HepG2 (cell line): Measurements from ENCODE around the gene FAM124A. TPM values are rescaled to one million over a fixed set of nuclear protein-coding genes. Genes with fewer than 3 reads are reported as not detected.
A peak's percentile ranks its signal among the peaks of the same experiment; 100 is the strongest.

Experiments used
- CENPBD1 ChIP-seq: sonication (generic); formaldehyde crosslinking; IDR thresholded peaks from 2 replicates; pipeline ENCODE4 v1.8.0; 2022; ENCODE audit warnings: missing genetic modification reagents, low read depth, mild to moderate bottlenecking, borderline replicate concordance
- CTCF ChIP-seq: sonication (generic); formaldehyde crosslinking; IDR thresholded peaks from 2 replicates; pipeline ENCODE4 v1.5.0; 2020; ENCODE audit warnings: mild to moderate bottlenecking, missing genetic modification reagents, moderate library complexity
- IKZF1 ChIP-seq: fragments of 450-650 bp; IDR thresholded peaks from 2 replicates; pipeline ENCODE4 v1.7.1; 2016
- JARID2 ChIP-seq: sonication (generic); formaldehyde crosslinking; IDR thresholded peaks from 2 replicates; pipeline ENCODE4 v1.8.1; 2023; ENCODE audit warnings: missing genetic modification reagents, inconsistent platforms; ENCODE audit not compliant: insufficient replicate concordance
- KDM2A ChIP-seq: sonication (generic); formaldehyde crosslinking; IDR thresholded peaks from 2 replicates; pipeline ENCODE4 v1.4.0; 2020; ENCODE audit warnings: low read depth, missing genetic modification reagents, borderline replicate concordance
- KDM5B ChIP-seq: sonication (generic); formaldehyde crosslinking; IDR thresholded peaks from 2 replicates; pipeline ENCODE4 v1.4.0; 2020; ENCODE audit warnings: missing genetic modification reagents, mild to moderate bottlenecking, borderline replicate concordance
- KLF15 ChIP-seq: sonication (generic); formaldehyde crosslinking; IDR thresholded peaks from 2 replicates; pipeline ENCODE4 v1.8.1; 2023; ENCODE audit warnings: borderline replicate concordance, mild to moderate bottlenecking, inconsistent platforms, missing genetic modification reagents, mixed read lengths
- PBX2 ChIP-seq: IDR thresholded peaks from 2 replicates; pipeline ENCODE4 v1.6.1; 2016; ENCODE audit warnings: control low read depth
- RAD21 ChIP-seq: fragments of 450-650 bp; formaldehyde crosslinking; IDR thresholded peaks from 2 replicates; pipeline ENCODE4 v1.5.0; 2020; ENCODE audit warnings: mild to moderate bottlenecking
- REL ChIP-seq: sonication (generic); formaldehyde crosslinking; conservative IDR thresholded peaks from 2 replicates; pipeline ENCODE4 v1.8.0; 2022; ENCODE audit warnings: mild to moderate bottlenecking, missing genetic modification reagents, moderate library complexity
- RELA ChIP-seq: sonication (generic); formaldehyde crosslinking; IDR thresholded peaks from 2 replicates; pipeline ENCODE4 v1.4.0; 2020; ENCODE audit warnings: missing genetic modification reagents
- RNF2 ChIP-seq: fragments of 450-650 bp; conservative IDR thresholded peaks from 2 replicates; pipeline ENCODE4 v1.6.1; 2016; ENCODE audit warnings: low read depth
- SIN3B ChIP-seq: fragments of 150-350 bp; IDR thresholded peaks from 2 replicates; pipeline ENCODE4 v1.6.1; 2014; ENCODE audit warnings: low read length
- SMC3 ChIP-seq: IDR thresholded peaks from 2 replicates; pipeline ENCODE4 v1.6.1; 2011; ENCODE audit warnings: low read length, improper control_type of control experiment
- STAG1 ChIP-seq: sonication (generic); formaldehyde crosslinking; IDR thresholded peaks from 2 replicates; pipeline ENCODE4 v1.4.0; 2020; ENCODE audit warnings: missing genetic modification reagents
- ZFP41 ChIP-seq: sonication (generic); formaldehyde crosslinking; IDR thresholded peaks from 2 replicates; pipeline ENCODE4 v1.4.0; 2020; ENCODE audit warnings: mild to moderate bottlenecking, missing genetic modification reagents, borderline replicate concordance
- ZMYM3 ChIP-seq: sonication (generic); formaldehyde crosslinking; IDR thresholded peaks from 2 replicates; pipeline ENCODE4 v1.5.1; 2020; ENCODE audit warnings: mild to moderate bottlenecking, missing genetic modification reagents
- ZNF235 ChIP-seq: sonication (generic); formaldehyde crosslinking; IDR thresholded peaks from 2 replicates; pipeline ENCODE4 v1.8.1; 2023; ENCODE audit warnings: mild to moderate bottlenecking, missing genetic modification reagents, borderline replicate concordance
- ZNF33B ChIP-seq: sonication (generic); formaldehyde crosslinking; IDR thresholded peaks from 2 replicates; pipeline ENCODE4 v1.5.1; 2020; ENCODE audit warnings: mild to moderate bottlenecking, missing genetic modification reagents
- ZNF430 ChIP-seq: sonication (generic); formaldehyde crosslinking; IDR thresholded peaks from 2 replicates; pipeline ENCODE4 v1.9.0; 2021; ENCODE audit warnings: mild to moderate bottlenecking, missing genetic modification reagents
- ZNF460 ChIP-seq: sonication (generic); formaldehyde crosslinking; IDR thresholded peaks from 2 replicates; pipeline ENCODE4 v1.5.1; 2020; ENCODE audit warnings: missing genetic modification reagents, mild to moderate bottlenecking, borderline replicate concordance
- ZNF501 ChIP-seq: sonication (generic); formaldehyde crosslinking; IDR thresholded peaks from 2 replicates; pipeline ENCODE4 v1.5.1; 2020; ENCODE audit warnings: mild to moderate bottlenecking, moderate library complexity, missing genetic modification reagents
- ZNF629 ChIP-seq: sonication (generic); formaldehyde crosslinking; conservative IDR thresholded peaks from 2 replicates; pipeline ENCODE4 v1.5.0; 2020; ENCODE audit warnings: missing genetic modification reagents
- ZNF746 ChIP-seq: sonication (generic); formaldehyde crosslinking; IDR thresholded peaks from 2 replicates; pipeline ENCODE4 v1.8.0; 2022; ENCODE audit warnings: mild to moderate bottlenecking, missing genetic modification reagents
- ZSCAN5A ChIP-seq: sonication (generic); formaldehyde crosslinking; IDR thresholded peaks from 2 replicates; pipeline ENCODE4 v1.8.0; 2022; ENCODE audit warnings: mild to moderate bottlenecking, missing genetic modification reagents, borderline replicate concordance
- polyA plus RNA-seq, 8 experiments: library from polyadenylated mRNA; depleted of rRNA in 3 of 8; stranded (reverse) in 7 of 8; unstranded in 1 of 8; fragments of >200 nt; fragmentation: Illumina TruSeq in 4 of 8; extraction: Trizol in 4 of 8; gene quantifications; 2 replicates each; pipeline versions ENCODE4 v1.2.1 to v1.2.3, GENCODE V29; 2011 to 2016; ENCODE audit warnings: low read depth in 4 of 8, missing spikeins in 1 of 8, mixed read lengths in 1 of 8; ENCODE audit not compliant: insufficient read depth in 1 of 8
- total RNA-seq, 5 experiments: library from RNA; depleted of rRNA; stranded (reverse); fragments of >200 nt; fragmentation: Illumina TruSeq; extraction: Trizol; gene quantifications; 2 replicates each; pipeline ENCODE4 v1.2.3, GENCODE V29; 2016; ENCODE audit warnings: low read depth in 1 of 5

The FAM124A gene
- total and polyA plus RNA-seq, 2 of the 13 experiments (the other 11 are each of a cell fraction or from before 2014, with no cell fraction given) = not detected

GRCh38 chr13:51286135-51287002, 64.2 kb downstream of the FAM124A start (continued):
- TF ChIP-seq ZNF501 (CRISPR knock-in tag) (peak; percentile 75), IKZF1 (no peak), RELA (no peak), RNF2 (no peak), ZNF629 (no peak), ZNF235 (CRISPR knock-in tag) (no peak), PBX2 (CRISPR knock-in tag) (no peak), SIN3B (no peak), CENPBD1 (CRISPR knock-in tag) (no peak), ZNF746 (CRISPR knock-in tag) (no peak), ZNF430 (CRISPR knock-in tag) (no peak), JARID2 (CRISPR knock-in tag) (no peak), ZMYM3 (CRISPR knock-in tag) (no peak), REL (no peak), STAG1 (CRISPR knock-in tag) (peak; percentile 81), KDM2A (CRISPR knock-in tag) (peak; percentile 24; the same call in 1 of the 2 replicates), RAD21 (CRISPR knock-in tag) (peak; percentile 71), CTCF (CRISPR knock-in tag) (peak; percentile 88), ZSCAN5A (no peak), KLF15 (CRISPR knock-in tag) (no peak), ZNF33B (CRISPR knock-in tag) (no peak), SMC3 (peak; percentile 71), ZNF460 (no peak), ZFP41 (no peak), KDM5B (CRISPR knock-in tag) (no peak)
